Endothelial cell of umbilical vein (primary cell): ENCODE data around the gene TTN. TPM values are rescaled to one million over a fixed set of nuclear protein-coding genes. Genes with fewer than 3 reads are reported as not detected.

Experiments used
- BruUV-seq: library from RNA; stranded (reverse); fragments of 400-500 nt; replicated peaks from 2 replicates; lab custom pipeline; 2021; lab: Mats Ljungman, UMichigan
- CTCF ChIA-PET: fragments of 300-600, 350-600 bp; sonication (Branson Sonifier 250); formaldehyde crosslinking; loops from one replicate; lab custom pipeline; 2021; ENCODE audit warnings: antibody characterized with exemption, inconsistent platforms; lab: Charles Lee
- POLR2A ChIA-PET: fragments of 300-600, 350-600 bp; sonication (Branson Sonifier 250); formaldehyde crosslinking; loops from one replicate; lab custom pipeline; 2021; ENCODE audit warnings: antibody characterized with exemption, inconsistent platforms; lab: Charles Lee
- DNase-seq: peaks from one replicate; pipeline ENCODE4 v3.0.0-alpha.2; 2011; ENCODE audit warnings: low read depth, low spot score
- FAIRE-seq: peaks from 2 replicates; lab custom pipeline; 2011; peaks lifted over from hg19 to GRCh38; lab: Jason Lieb, UNC
- H2AFZ ChIP-seq: 2 replicates; pipeline ENCODE4 v1.6.0; 2012; ENCODE audit warnings: low read depth, low read length, control low read depth, inconsistent platforms
- H3K27ac ChIP-seq: 2 replicates; pipeline ENCODE4 v1.5.1; 2011; ENCODE audit warnings: low read depth, mild to moderate bottlenecking, control low read depth, low read length, moderate library complexity; ENCODE audit not compliant: insufficient read depth
- H3K27me3 ChIP-seq, 2 experiments: 2 replicates each; pipeline versions ENCODE4 v1.6.0 to v1.6.1; 2011; ENCODE audit warnings: low read length in 2 of 2, mixed read lengths in 1 of 2; ENCODE audit not compliant: control insufficient read depth in 2 of 2, insufficient read depth in 2 of 2
- H3K36me3 ChIP-seq, 2 experiments: 2 replicates in 1 of 2; 3 replicates in 1 of 2; pipeline ENCODE4 v1.5.1; 2011; ENCODE audit warnings: low read length in 2 of 2, mild to moderate bottlenecking in 1 of 2, moderate library complexity in 1 of 2; ENCODE audit not compliant: control insufficient read depth in 2 of 2, insufficient read depth in 2 of 2; ENCODE audit errors: extremely low read depth in 1 of 2
- H3K4me1 ChIP-seq: 3 replicates; pipeline ENCODE4 v1.5.1; 2011; ENCODE audit warnings: mild to moderate bottlenecking, low read length; ENCODE audit not compliant: control insufficient read depth, insufficient read depth; ENCODE audit errors: extremely low read depth
- H3K4me2 ChIP-seq: 2 replicates; pipeline ENCODE4 v1.6.1; 2011; ENCODE audit warnings: low read length, control low read depth, mixed read lengths; ENCODE audit not compliant: insufficient read depth
- H3K4me3 ChIP-seq, 3 experiments: fragments of 200-600 bp in 1 of 3; sonication (generic), shearing (Covaris generic) in 1 of 3; replicated peaks in 1 of 3; 2 replicates each; pipeline ENCODE4 v1.5.1; 2011 to 2016; ENCODE audit warnings: control low read depth in 3 of 3, low read length in 3 of 3, mild to moderate bottlenecking in 2 of 3, inconsistent platforms in 1 of 3, low read depth in 1 of 3, moderate library complexity in 1 of 3; ENCODE audit not compliant: insufficient read depth in 1 of 3
- H3K79me2 ChIP-seq: 2 replicates; pipeline ENCODE4 v1.6.0; 2012; ENCODE audit warnings: low read length, inconsistent platforms; ENCODE audit not compliant: control insufficient read depth, insufficient read depth
- H3K9ac ChIP-seq: replicated peaks from 2 replicates; pipeline ENCODE3; 2011; ENCODE audit warnings: low read length, control low read depth; ENCODE audit not compliant: insufficient read depth; ENCODE audit errors: extremely low read depth
- H3K9me1 ChIP-seq: replicated peaks from 3 replicates; pipeline ENCODE4 v1.6.0; 2011; ENCODE audit warnings: mild to moderate bottlenecking, low read length; ENCODE audit not compliant: control insufficient read depth, insufficient read depth; ENCODE audit errors: extremely low read depth
- H3K9me3 ChIP-seq: replicated peaks from 2 replicates; pipeline ENCODE4 v1.5.1; 2012; ENCODE audit warnings: low read length, inconsistent platforms; ENCODE audit not compliant: control insufficient read depth, insufficient read depth
- H4K20me1 ChIP-seq: replicated peaks from 2 replicates; pipeline ENCODE3; 2011; ENCODE audit warnings: mild to moderate bottlenecking, low read length; ENCODE audit not compliant: control insufficient read depth, insufficient read depth; ENCODE audit errors: extremely low read depth
- EZH2 ChIP-seq: IDR thresholded peaks from 2 replicates; pipeline ENCODE4 v1.6.1; 2012; ENCODE audit warnings: borderline replicate concordance, low read depth, mild to moderate bottlenecking, moderate library complexity, low read length, inconsistent platforms; ENCODE audit not compliant: severe bottlenecking
- GATA2 ChIP-seq: IDR thresholded peaks from 2 replicates; pipeline ENCODE4 v1.7.0; 2011; ENCODE audit warnings: low read depth, mild to moderate bottlenecking, moderate library complexity, mixed read lengths, low read length; ENCODE audit not compliant: insufficient read length, insufficient read depth
- MYC ChIP-seq: IDR thresholded peaks from one replicate; pipeline ENCODE4 v1.6.1; 2011; ENCODE audit warnings: mild to moderate bottlenecking, low read depth, low read length
- POLR2AphosphoS5 ChIP-seq: IDR thresholded peaks from 2 replicates; pipeline ENCODE4 v1.6.1; 2012; ENCODE audit warnings: low read depth, mild to moderate bottlenecking, control low read depth, low read length, moderate library complexity; ENCODE audit not compliant: insufficient read depth
- dilution Hi-C: fragments of 300-500 bp; cut with MboI; formaldehyde crosslinking; loops from one replicate; pipeline ENCODE4 v1.15.0; 2019; ENCODE audit warnings: low sequenced_read_pairs; ENCODE audit not compliant: extremely low pct_ligation_motif_present
- intact Hi-C: fragments of 100-400 bp; cut with micrococcal nuclease; formaldehyde crosslinking; loops from one replicate; pipeline ENCODE4 v1.10.0; 2022
- polyA plus RNA-seq, 4 experiments: library from polyadenylated mRNA; depleted of rRNA in 3 of 4; stranded (reverse) in 3 of 4; unstranded in 1 of 4; fragments of >200 nt; gene quantifications; 2 replicates each; pipeline versions ENCODE4 v1.2.1 to v1.2.3, GENCODE V29; 2011 to 2012; ENCODE audit warnings: missing spikeins in 1 of 4
- total RNA-seq: library from RNA; stranded (reverse); gene quantifications from 2 replicates; pipeline ENCODE4 v1.2.3, GENCODE V29; 2021
- TF ChIP-seq, protein P1 (sequence below), 2 donors: IDR thresholded peaks; 1 replicate in 1 of 2; 2 replicates in 1 of 2; pipeline ENCODE4 v1.5.1; 2011; ENCODE audit warnings: low read length in 2 of 2, mild to moderate bottlenecking in 2 of 2, moderate library complexity in 2 of 2, control low read depth in 1 of 2, inconsistent platforms in 1 of 2, low read depth in 1 of 2; ENCODE audit not compliant: insufficient read depth in 1 of 2; ENCODE audit errors: extremely low read depth in 1 of 2
- TF ChIP-seq, protein P2 (sequence below): IDR thresholded peaks from 2 replicates; pipeline ENCODE4 v1.6.1; 2011; ENCODE audit not compliant: insufficient read depth, insufficient read length

TTN gene
- total and polyA plus RNA-seq, 2 donors (not counting 3 experiments of a cell fraction or from before 2014, with no cell fraction given): 0.11 to 0.49 TPM

DNA sequence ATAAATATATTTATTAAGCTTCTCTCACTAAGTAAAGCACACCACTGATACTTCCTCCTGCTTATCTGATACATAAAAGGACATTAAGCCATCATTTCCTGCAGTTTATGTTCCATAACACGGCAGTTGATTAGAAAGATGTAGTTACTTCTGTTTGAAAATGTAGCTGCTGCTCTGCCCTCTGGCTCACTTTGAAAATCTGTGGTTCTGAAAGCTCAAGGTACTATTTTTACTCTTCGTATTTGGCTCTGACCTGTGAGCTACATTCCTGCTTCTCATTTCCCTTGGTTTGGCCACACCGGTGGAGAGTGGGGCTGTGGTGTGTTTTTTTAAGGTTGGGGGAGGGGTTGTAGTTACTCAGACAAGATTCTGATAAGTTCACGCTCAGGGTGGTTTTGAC is 12.8 kb upstream of the TTN start:
- peak overlapping the region in 2 of 3 experiments; percentile 27 to 66 for H3K4me3 ChIP-seq
- peak overlapping the region; percentile 99 for H2AFZ ChIP-seq
- no peaks in the 10 kb centered on the region for H3K27me3 ChIP-seq
- no peaks in the 10 kb centered on the region for H3K9me3 ChIP-seq
- intact Hi-C loops (loop anchor here (10.0 kb wide), 1 partner anchor 335 kb away; the partner anchor contains the start of gene PLEKHA3), dilution Hi-C loops (loop anchor here (25.0 kb wide), 1 partner anchor 92 kb away; no protein-coding TSS in a partner anchor)
- ChIA-PET POLR2A (interaction anchor here (1.0 kb wide), 1 partner anchor 287 kb away, joined by 3 read pairs; no protein-coding TSS in a partner anchor), CTCF (interaction anchor here (0.8 to 2.1 kb wide), 16 partner anchors 8 to 97 kb away, joined by 3 to 10 read pairs (median 4); partner anchors contain the start of gene TTN)
- H3K4me1 ChIP-seq: peaks cover 21% of the 10 kb centered on the region
- DNase-seq: peak; percentile 63
- peak; percentile 58 for FAIRE-seq
- TF ChIP-seq POLR2AphosphoS5 (no peak), MYC (no peak), EZH2 (no peak), GATA2 (peak; percentile 73)
- TF ChIP-seq, protein P1, sequence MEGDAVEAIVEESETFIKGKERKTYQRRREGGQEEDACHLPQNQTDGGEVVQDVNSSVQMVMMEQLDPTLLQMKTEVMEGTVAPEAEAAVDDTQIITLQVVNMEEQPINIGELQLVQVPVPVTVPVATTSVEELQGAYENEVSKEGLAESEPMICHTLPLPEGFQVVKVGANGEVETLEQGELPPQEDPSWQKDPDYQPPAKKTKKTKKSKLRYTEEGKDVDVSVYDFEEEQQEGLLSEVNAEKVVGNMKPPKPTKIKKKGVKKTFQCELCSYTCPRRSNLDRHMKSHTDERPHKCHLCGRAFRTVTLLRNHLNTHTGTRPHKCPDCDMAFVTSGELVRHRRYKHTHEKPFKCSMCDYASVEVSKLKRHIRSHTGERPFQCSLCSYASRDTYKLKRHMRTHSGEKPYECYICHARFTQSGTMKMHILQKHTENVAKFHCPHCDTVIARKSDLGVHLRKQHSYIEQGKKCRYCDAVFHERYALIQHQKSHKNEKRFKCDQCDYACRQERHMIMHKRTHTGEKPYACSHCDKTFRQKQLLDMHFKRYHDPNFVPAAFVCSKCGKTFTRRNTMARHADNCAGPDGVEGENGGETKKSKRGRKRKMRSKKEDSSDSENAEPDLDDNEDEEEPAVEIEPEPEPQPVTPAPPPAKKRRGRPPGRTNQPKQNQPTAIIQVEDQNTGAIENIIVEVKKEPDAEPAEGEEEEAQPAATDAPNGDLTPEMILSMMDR (IDR thresholded peaks at IDR 0.05; ENCODE audit: extremely low read depth in 1 of 2, insufficient read depth in 1 of 2, low read depth in 1 of 2, low read length in 2 of 2): no peak
- TF ChIP-seq, protein P2, sequence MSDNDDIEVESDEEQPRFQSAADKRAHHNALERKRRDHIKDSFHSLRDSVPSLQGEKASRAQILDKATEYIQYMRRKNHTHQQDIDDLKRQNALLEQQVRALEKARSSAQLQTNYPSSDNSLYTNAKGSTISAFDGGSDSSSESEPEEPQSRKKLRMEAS: no peak
- no peaks in the 10 kb centered on the region for H3K36me3 ChIP-seq
- H3K9ac ChIP-seq: peak overlapping the region; percentile 55
- no peaks in the 10 kb centered on the region for H4K20me1 ChIP-seq
- peak overlapping the region; percentile 80 for H3K27ac ChIP-seq
- BruUV-seq: no TSS peak
- H3K9me1 ChIP-seq: no peaks in the 10 kb centered on the region
- H3K79me2 ChIP-seq: no peaks in the 10 kb centered on the region
- peak overlapping the region; percentile 95 for H3K4me2 ChIP-seq
